H1 (cell line): ENCODE results near the gene ZBTB22. TPM values are rescaled to one million over a fixed set of nuclear protein-coding genes. Genes with fewer than 3 reads are reported as not detected.

Experiments
- CTCF ChIA-PET: fragments of 300-600 bp; sonication (Branson Sonifier 250); formaldehyde crosslinking; loops from one replicate; lab custom pipeline; 2021; ENCODE audit not compliant: partially characterized antibody; lab: Charles Lee
- POLR2A ChIA-PET: fragments of 300-600 bp; sonication (Branson Sonifier 250); formaldehyde crosslinking; loops from one replicate; lab custom pipeline; 2021; ENCODE audit warnings: inconsistent platforms; ENCODE audit not compliant: partially characterized antibody; lab: Charles Lee
- DNase-seq, 2 experiments: peaks; one replicate each; pipeline versions ENCODE4 v3.0.0 to v3.0.0-alpha.2; 2010 to 2022; ENCODE audit warnings: low spot score in 2 of 2, low read depth in 1 of 2, mixed read lengths in 1 of 2
- FAIRE-seq: peaks from 2 replicates; lab custom pipeline; 2011; peaks lifted over from hg19 to GRCh38; lab: Jason Lieb, UNC
- H2AFZ ChIP-seq: 2 replicates; pipeline ENCODE4 v1.8.1; 2012; ENCODE audit warnings: low read length, inconsistent platforms
- H2AK5ac ChIP-seq: 2 replicates; pipeline ENCODE4 v1.6.1; 2013; ENCODE audit warnings: low read depth, low read length
- H2BK120ac ChIP-seq: replicated peaks from 2 replicates; pipeline ENCODE3; 2013; ENCODE audit warnings: low read depth, low read length, inconsistent platforms
- H2BK12ac ChIP-seq: 2 replicates; pipeline ENCODE4 v1.6.1; 2013; ENCODE audit warnings: low read depth, low read length
- H2BK15ac ChIP-seq: 2 replicates; pipeline ENCODE4 v1.6.1; 2013; ENCODE audit warnings: low read length
- H2BK20ac ChIP-seq: 2 replicates; pipeline ENCODE4 v1.6.1; 2013; ENCODE audit warnings: low read length
- H2BK5ac ChIP-seq: 2 replicates; pipeline ENCODE4 v1.6.1; 2013; ENCODE audit warnings: low read depth, low read length
- H3K14ac ChIP-seq: 2 replicates; pipeline ENCODE4 v1.6.1; 2013; ENCODE audit warnings: inconsistent platforms; ENCODE audit not compliant: insufficient read length
- H3K18ac ChIP-seq: 2 replicates; pipeline ENCODE4 v1.6.1; 2013; ENCODE audit warnings: low read length; ENCODE audit errors: extremely low read depth
- H3K23ac ChIP-seq: 2 replicates; pipeline ENCODE4 v1.6.1; 2013; ENCODE audit warnings: inconsistent platforms; ENCODE audit not compliant: insufficient read length
- H3K23me2 ChIP-seq: 2 replicates; pipeline ENCODE4 v1.6.1; 2013; ENCODE audit warnings: low read depth, low read length
- H3K27ac ChIP-seq: 2 replicates; pipeline ENCODE4 v1.6.1; 2011; ENCODE audit warnings: low read depth, low read length, inconsistent platforms
- H3K27me3 ChIP-seq, 4 experiments: replicated peaks in 1 of 4; 1 replicate in 1 of 4; 2 replicates in 3 of 4; pipeline versions ENCODE4 v1.6.1 to v1.8.1; 2011 to 2013; ENCODE audit warnings: low read length in 3 of 4, mild to moderate bottlenecking in 3 of 4, inconsistent platforms in 2 of 4, mixed read lengths in 2 of 4, moderate library complexity in 1 of 4; ENCODE audit not compliant: control insufficient read depth in 3 of 4, insufficient read depth in 3 of 4; ENCODE audit errors: extremely low read depth in 1 of 4
- H3K36me3 ChIP-seq, 4 experiments: 2 replicates each; pipeline versions ENCODE4 v1.6.1 to v1.8.1; 2011 to 2013; ENCODE audit warnings: mild to moderate bottlenecking in 4 of 4, low read length in 3 of 4, moderate library complexity in 2 of 4, control low read depth in 1 of 4, inconsistent platforms in 1 of 4; ENCODE audit not compliant: insufficient read depth in 4 of 4, control insufficient read depth in 2 of 4
- H3K4ac ChIP-seq: replicated peaks from 2 replicates; pipeline ENCODE3; 2013; ENCODE audit warnings: low read length, low read depth, mixed read lengths, inconsistent platforms; ENCODE audit not compliant: insufficient read length
- H3K4me1 ChIP-seq, 4 experiments: replicated peaks in 1 of 4; 1 replicate in 1 of 4; 2 replicates in 3 of 4; pipeline versions ENCODE4 v1.6.1 to v1.8.1; 2011 to 2013; ENCODE audit warnings: low read length in 3 of 4, inconsistent platforms in 2 of 4, mixed read lengths in 1 of 4; ENCODE audit not compliant: insufficient read depth in 4 of 4, control insufficient read depth in 3 of 4
- H3K4me2 ChIP-seq, 2 experiments: 2 replicates each; pipeline versions ENCODE4 v1.6.1 to v1.8.1; 2011 to 2013; ENCODE audit warnings: low read depth in 2 of 2, low read length in 2 of 2, control low read depth in 1 of 2, inconsistent platforms in 1 of 2, mild to moderate bottlenecking in 1 of 2; ENCODE audit not compliant: insufficient read depth in 1 of 2
- H3K4me3 ChIP-seq, 4 experiments: fragments of 200-600, 300-600 bp in 1 of 4; sonication (generic), shearing (Covaris generic), sonication (Bioruptor Twin) in 1 of 4; 2 replicates each; pipeline versions ENCODE4 v1.5.1 to v1.8.1; 2011 to 2016; ENCODE audit warnings: low read length in 4 of 4, low read depth in 3 of 4, control low read depth in 2 of 4, inconsistent platforms in 2 of 4, mild to moderate bottlenecking in 2 of 4, mixed read lengths in 1 of 4, moderate library complexity in 1 of 4; ENCODE audit not compliant: insufficient read depth in 2 of 4; ENCODE audit errors: extremely low read depth in 1 of 4
- H3K56ac ChIP-seq: replicated peaks from 2 replicates; pipeline ENCODE3; 2013; ENCODE audit warnings: low read depth, mild to moderate bottlenecking, mixed read lengths, low read length, inconsistent platforms; ENCODE audit not compliant: insufficient read length
- H3K79me1 ChIP-seq: 2 replicates; pipeline ENCODE4 v1.6.1; 2013; ENCODE audit warnings: low read depth, low read length, control low read depth
- H3K79me2 ChIP-seq, 2 experiments: 2 replicates each; pipeline versions ENCODE4 v1.6.1 to v1.8.1; 2012 to 2013; ENCODE audit warnings: low read length in 2 of 2, mild to moderate bottlenecking in 2 of 2, inconsistent platforms in 1 of 2; ENCODE audit not compliant: insufficient read depth in 2 of 2, control insufficient read depth in 1 of 2
- H3K9ac ChIP-seq, 4 experiments: replicated peaks in 1 of 4; 1 replicate in 1 of 4; 2 replicates in 3 of 4; pipeline versions ENCODE4 v1.6.1 to v1.8.1; 2011 to 2013; ENCODE audit warnings: low read depth in 3 of 4, low read length in 3 of 4, control low read depth in 2 of 4, mild to moderate bottlenecking in 2 of 4, moderate library complexity in 2 of 4, inconsistent platforms in 1 of 4; ENCODE audit errors: extremely low read depth in 1 of 4
- H3K9me3 ChIP-seq, 2 experiments: 2 replicates each; pipeline versions ENCODE4 v1.6.1 to v1.8.1; 2012 to 2013; ENCODE audit warnings: mild to moderate bottlenecking in 2 of 2, moderate library complexity in 2 of 2, control low read depth in 1 of 2, inconsistent platforms in 1 of 2, low read depth in 1 of 2, low read length in 1 of 2, mixed read lengths in 1 of 2; ENCODE audit not compliant: insufficient read depth in 2 of 2
- H4K20me1 ChIP-seq, 2 experiments: replicated peaks in 1 of 2; 2 replicates each; pipeline versions ENCODE3 to v1.8.1; 2011 to 2013; ENCODE audit warnings: inconsistent platforms in 2 of 2, low read length in 2 of 2, mild to moderate bottlenecking in 1 of 2; ENCODE audit not compliant: insufficient read depth in 2 of 2, control insufficient read depth in 1 of 2
- H4K5ac ChIP-seq: 2 replicates; pipeline ENCODE4 v1.6.1; 2013; ENCODE audit warnings: low read length, low read depth, mixed read lengths, inconsistent platforms; ENCODE audit not compliant: insufficient read length
- H4K8ac ChIP-seq: 2 replicates; pipeline ENCODE4 v1.8.0; 2013; ENCODE audit warnings: mild to moderate bottlenecking, moderate library complexity, low read length, inconsistent platforms; ENCODE audit not compliant: insufficient read depth; ENCODE audit errors: extremely low read depth
- H4K91ac ChIP-seq: replicated peaks from 2 replicates; pipeline ENCODE3; 2013; ENCODE audit warnings: low read length, mixed read lengths, inconsistent platforms; ENCODE audit not compliant: insufficient read length
- ASH2L ChIP-seq: fragments of 200-600, 300-600 bp; sonication (generic); IDR thresholded peaks from one replicate; pipeline ENCODE4 v1.7.1; 2017; ENCODE audit warnings: low read length
- BRCA1 ChIP-seq: IDR thresholded peaks from 2 replicates; pipeline ENCODE4 v1.6.1; 2012; ENCODE audit warnings: low read depth, low read length, improper control_type of control experiment
- CHD1 ChIP-seq: IDR thresholded peaks from 2 replicates; pipeline ENCODE4 v1.6.1; 2012; ENCODE audit warnings: low read depth, low read length, improper control_type of control experiment
- GTF2F1 ChIP-seq: IDR thresholded peaks from 2 replicates; pipeline ENCODE4 v1.6.1; 2012; ENCODE audit warnings: low read depth, low read length, improper control_type of control experiment, borderline replicate concordance
- JUN ChIP-seq: IDR thresholded peaks from 2 replicates; pipeline ENCODE4 v1.6.1; 2011; ENCODE audit warnings: low read depth, mild to moderate bottlenecking, improper control_type of control experiment, low read length
- NANOG ChIP-seq: IDR thresholded peaks from 2 replicates; pipeline ENCODE4 v1.6.1; 2011; ENCODE audit warnings: low read length, low read depth, mild to moderate bottlenecking, inconsistent platforms; ENCODE audit not compliant: insufficient read depth, poor library complexity, severe bottlenecking
- RFX5 ChIP-seq: IDR thresholded peaks from 2 replicates; pipeline ENCODE4 v1.6.1; 2011; ENCODE audit warnings: low read depth, low read length, improper control_type of control experiment, borderline replicate concordance
- SP4 ChIP-seq: IDR thresholded peaks from 2 replicates; pipeline ENCODE4 v1.6.1; 2012; ENCODE audit warnings: low read length, inconsistent platforms
- SRF ChIP-seq: IDR thresholded peaks from 2 replicates; pipeline ENCODE4 v1.6.1; 2011; ENCODE audit warnings: mild to moderate bottlenecking, low read depth, low read length, moderate library complexity
- SUZ12 ChIP-seq: fragments of 200-600 bp; sonication (generic); IDR thresholded peaks from 2 replicates; pipeline ENCODE4 v1.6.1; 2012; ENCODE audit warnings: mild to moderate bottlenecking, inconsistent platforms, low read length, moderate library complexity, mixed read lengths
- TAF1 ChIP-seq: IDR thresholded peaks from 2 replicates; pipeline ENCODE4 v1.6.1; 2011; ENCODE audit warnings: mild to moderate bottlenecking, low read depth, low read length
- TCF12 ChIP-seq: IDR thresholded peaks from 2 replicates; pipeline ENCODE4 v1.6.1; 2011; ENCODE audit warnings: low read depth, mild to moderate bottlenecking, low read length
- WGBS, 2 experiments: shearing (Covaris generic) in 1 of 2; methylation state at CpG; one replicate each; pipeline versions ENCODE4 v1.1.6 to v1.1.7; 2013 to 2015; ENCODE audit warnings: low lambda C conversion rate in 2 of 2, mixed read lengths in 2 of 2, inconsistent platforms in 1 of 2, low coverage in 1 of 2, missing lambda C conversion rate in 1 of 2; ENCODE audit not compliant: insufficient replicate concordance in 2 of 2, insufficient coverage in 1 of 2, insufficient read length in 1 of 2; ENCODE audit errors: extremely low coverage in 1 of 2, missing lambda C conversion rate in 1 of 2; 5-methylcytosine and 5-hydroxymethylcytosine counted together
- polyA plus RNA-seq, 7 experiments: library from polyadenylated mRNA; depleted of rRNA in 3 of 7; stranded (reverse) in 5 of 7; unstranded in 2 of 7; fragments of >200 nt in 5 of 7; fragments of 200-250 nt in 2 of 7; gene quantifications; 1 replicate in 5 of 7; 2 replicates in 1 of 7; 4 replicates in 1 of 7; pipeline versions ENCODE4 v1.2.1 to v1.2.3, GENCODE V29; 2011 to 2013; ENCODE audit warnings: missing spikeins in 2 of 7, mixed read lengths in 2 of 7
- total RNA-seq: library from RNA; stranded (reverse); fragmentation: NEBNext Ultra II Directional; extraction: Animal tissue kit (Norgen Biotek cat#: 25700); gene quantifications from 2 replicates; pipeline ENCODE4 v1.2.1, GENCODE V29; 2021

The ZBTB22 gene
- total and polyA plus RNA-seq, 2 of the 8 experiments (the other 6 are each of a cell fraction or from before 2014, with no cell fraction given) = 7.4 to 9.9 TPM

- Histone ChIP-seq H2BK5ac (no peak overlapping the region), H3K23ac (no peak overlapping the region), H3K23me2 (peaks cover 11% of the 10 kb centered on the region), H3K4me3 (no peak overlapping the region), H2AFZ (no peak overlapping the region), H3K79me2 (peaks cover 5 to 11% of the 10 kb centered on the region in 2 experiments), H3K4ac (no peak overlapping the region), H4K91ac (no peak overlapping the region), H4K20me1 (peaks cover 12 to 13% of the 10 kb centered on the region in 2 experiments), H2BK120ac (no peak overlapping the region), H3K27me3 (no peaks in the 10 kb centered on the region), H3K14ac (no peak overlapping the region), H2BK12ac (no peak overlapping the region), H4K5ac (no peak overlapping the region), H3K18ac (no peak overlapping the region), H3K9me3 (no peaks in the 10 kb centered on the region), H2AK5ac (no peak overlapping the region), H3K4me1 (peaks cover under 1 to 23% (median 7%) of the 10 kb centered on the region in 4 experiments), H3K79me1 (0 out of 2 replicates have a peak, but pooled peaks cover 3% of the 10 kb centered on the region), H3K4me2 (no peak overlapping the region), H3K56ac (no peak overlapping the region), H2BK15ac (no peak overlapping the region), H3K9ac (no peak overlapping the region), H4K8ac (no peak overlapping the region), H3K36me3 (peaks cover 9 to 35% (median 26%) of the 10 kb centered on the region in 4 experiments; a peak in 7 of 8 replicates), H3K27ac (no peak overlapping the region), H2BK20ac (no peak overlapping the region)
- WGBS, 2 experiments = 86% methylated on average over 13 of the region's 13 CpGs; no CpG with 5 or more reads in 1 of the 2 experiments
- no peak for DNase-seq
- ChIA-PET POLR2A (interaction anchor here (0.9 to 12.0 kb wide), 8 partner anchors 7 to 309 kb away, joined by 3 to 337 read pairs (median 16); partner anchors contain the start of genes PFDN6, RGL2, RPS18 and VPS52), CTCF (interaction anchor here (0.7 to 8.0 kb wide), 13 partner anchors 9 to 169 kb away, joined by 3 to 81 read pairs (median 3); partner anchors contain the start of genes PFDN6, RGL2, RPS18 and TAPBP)
- FAIRE-seq = no peak
- TF ChIP-seq TAF1 (no peak), SUZ12 (no peak), SRF (no peak), TCF12 (no peak), CHD1 (no peak), BRCA1 (no peak), NANOG (no peak), SP4 (no peak), JUN (no peak), RFX5 (no peak), ASH2L (no peak), GTF2F1 (no peak)
These were observed 38.3 kb downstream of the ZBTB22 start for GRCh38 chr6:33279257-33279695.
